C4-2B (cell line): ENCODE measurements around the gene PLAAT2.

Experiments
- ZFX ChIP-seq: fragments of 450-650 bp; IDR thresholded peaks from 2 replicates; pipeline ENCODE4 v1.6.1; 2017
- TF ChIP-seq, protein P1 (sequence below): fragments of 450-650 bp; conservative IDR thresholded peaks from 2 replicates; pipeline ENCODE4 v1.5.1; 2017; ENCODE audit warnings: mild to moderate bottlenecking

DNA sequence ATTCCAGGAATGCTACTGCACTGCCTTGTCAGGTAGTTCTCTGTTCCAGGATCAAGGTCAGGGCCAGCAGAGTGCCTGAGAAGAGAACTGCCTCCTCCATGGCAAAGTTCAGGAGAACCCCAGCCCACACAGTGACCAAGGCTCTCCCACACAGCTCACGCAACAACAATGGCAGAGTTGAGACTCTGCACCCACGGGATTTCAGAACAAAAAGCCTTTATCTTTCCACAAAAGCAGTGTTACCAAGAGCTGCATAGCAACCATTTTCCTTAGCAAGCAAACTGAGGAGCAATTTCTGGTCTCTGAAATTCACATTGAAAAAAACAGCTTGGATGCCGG lies 40.0 kb upstream of the PLAAT2 start:
- TF ChIP-seq, protein P1, sequence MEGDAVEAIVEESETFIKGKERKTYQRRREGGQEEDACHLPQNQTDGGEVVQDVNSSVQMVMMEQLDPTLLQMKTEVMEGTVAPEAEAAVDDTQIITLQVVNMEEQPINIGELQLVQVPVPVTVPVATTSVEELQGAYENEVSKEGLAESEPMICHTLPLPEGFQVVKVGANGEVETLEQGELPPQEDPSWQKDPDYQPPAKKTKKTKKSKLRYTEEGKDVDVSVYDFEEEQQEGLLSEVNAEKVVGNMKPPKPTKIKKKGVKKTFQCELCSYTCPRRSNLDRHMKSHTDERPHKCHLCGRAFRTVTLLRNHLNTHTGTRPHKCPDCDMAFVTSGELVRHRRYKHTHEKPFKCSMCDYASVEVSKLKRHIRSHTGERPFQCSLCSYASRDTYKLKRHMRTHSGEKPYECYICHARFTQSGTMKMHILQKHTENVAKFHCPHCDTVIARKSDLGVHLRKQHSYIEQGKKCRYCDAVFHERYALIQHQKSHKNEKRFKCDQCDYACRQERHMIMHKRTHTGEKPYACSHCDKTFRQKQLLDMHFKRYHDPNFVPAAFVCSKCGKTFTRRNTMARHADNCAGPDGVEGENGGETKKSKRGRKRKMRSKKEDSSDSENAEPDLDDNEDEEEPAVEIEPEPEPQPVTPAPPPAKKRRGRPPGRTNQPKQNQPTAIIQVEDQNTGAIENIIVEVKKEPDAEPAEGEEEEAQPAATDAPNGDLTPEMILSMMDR = no peak
- no peak for TF ChIP-seq ZFX
